Fibroblast of lung (primary cell): ENCODE results near the gene ALOX5. TPM values are rescaled to one million over a fixed set of nuclear protein-coding genes. Genes with fewer than 3 reads are reported as not detected.

Source experiments
- DNase-seq, 2 donors: peaks; one replicate each; pipeline versions ENCODE4 v3.0.0 to v3.0.0-alpha.2; 2010; ENCODE audit warnings: low read depth in 2 of 2
- H2AFZ ChIP-seq: 2 replicates; pipeline ENCODE4 v1.5.1; 2012; ENCODE audit warnings: low read length, control low read depth, inconsistent platforms
- H3K27ac ChIP-seq: 2 replicates; pipeline ENCODE4 v1.5.1; 2011; ENCODE audit warnings: low read length, control low read depth; ENCODE audit not compliant: insufficient read depth
- H3K27me3 ChIP-seq: 2 replicates; pipeline ENCODE4 v1.5.1; 2011; ENCODE audit warnings: mild to moderate bottlenecking, low read length; ENCODE audit not compliant: control insufficient read depth, insufficient read depth
- H3K36me3 ChIP-seq: 2 replicates; pipeline ENCODE4 v1.5.1; 2011; ENCODE audit warnings: low read length; ENCODE audit not compliant: control insufficient read depth, insufficient read depth
- H3K4me1 ChIP-seq: 2 replicates; pipeline ENCODE4 v1.5.1; 2011; ENCODE audit warnings: low read length; ENCODE audit not compliant: control insufficient read depth, insufficient read depth; ENCODE audit errors: extremely low read depth
- H3K4me2 ChIP-seq: 2 replicates; pipeline ENCODE4 v1.5.1; 2011; ENCODE audit warnings: low read length, control low read depth; ENCODE audit not compliant: insufficient read depth; ENCODE audit errors: extremely low read depth
- H3K4me3 ChIP-seq, 4 experiments: fragments of 200-600 bp in 1 of 4; sonication (generic) in 1 of 4; replicated peaks in 1 of 4; 2 replicates each; pipeline ENCODE4 v1.5.1; 2011 to 2016; ENCODE audit warnings: low read length in 4 of 4, low read depth in 3 of 4, mild to moderate bottlenecking in 3 of 4, control low read depth in 2 of 4, inconsistent platforms in 1 of 4, mixed read lengths in 1 of 4; ENCODE audit not compliant: insufficient read depth in 1 of 4; ENCODE audit errors: control extremely low read depth in 1 of 4
- H3K79me2 ChIP-seq: 2 replicates; pipeline ENCODE4 v1.5.1; 2012; ENCODE audit warnings: mild to moderate bottlenecking, low read length, inconsistent platforms; ENCODE audit not compliant: control insufficient read depth, insufficient read depth
- H3K9ac ChIP-seq: 2 replicates; pipeline ENCODE4 v1.5.1; 2011; ENCODE audit warnings: mild to moderate bottlenecking, low read length, control low read depth; ENCODE audit not compliant: insufficient read depth
- H3K9me3 ChIP-seq: 2 replicates; pipeline ENCODE4 v1.5.1; 2012; ENCODE audit warnings: low read depth, low read length; ENCODE audit not compliant: control insufficient read depth, insufficient read depth
- H4K20me1 ChIP-seq: 2 replicates; pipeline ENCODE4 v1.5.1; 2011; ENCODE audit warnings: low read length; ENCODE audit not compliant: control insufficient read depth, insufficient read depth; ENCODE audit errors: extremely low read depth
- CTCF ChIP-seq, 2 donors: IDR thresholded peaks in 1 of 2; conservative IDR thresholded peaks in 1 of 2; 1 replicate in 1 of 2; 2 replicates in 1 of 2; pipeline ENCODE4 v1.5.1; 2011 to 2012; ENCODE audit warnings: low read length in 2 of 2, control low read depth in 1 of 2, inconsistent platforms in 1 of 2, low read depth in 1 of 2, mild to moderate bottlenecking in 1 of 2
- EZH2 ChIP-seq: IDR thresholded peaks from 2 replicates; pipeline ENCODE4 v1.5.1; 2012; ENCODE audit warnings: low read length, control low read depth, mild to moderate bottlenecking; ENCODE audit errors: missing control alignments
- polyA plus RNA-seq, 2 donors: library from polyadenylated mRNA; depleted of rRNA in 1 of 2; stranded (reverse) in 1 of 2; unstranded in 1 of 2; fragments of >200 nt; gene quantifications; 2 replicates each; pipeline ENCODE4 v1.2.1, GENCODE V29; 2011 to 2012; ENCODE audit warnings: missing spikeins in 1 of 2
- total RNA-seq: library from RNA; depleted of rRNA; stranded (reverse); fragments of >200 nt; gene quantifications from 2 replicates; pipeline ENCODE4 v1.2.1, GENCODE V29; 2014

The ALOX5 gene
- total and polyA plus RNA-seq, 2 donors (not counting 1 experiment from before 2014, with no cell fraction given), result not detected

- H3K79me2 ChIP-seq, result no peaks in the 10 kb centered on the region
- H3K4me2 ChIP-seq, result no peak overlapping the region
- no peak overlapping the region for H2AFZ ChIP-seq
- H3K9me3 ChIP-seq, result no peaks in the 10 kb centered on the region
- TF ChIP-seq EZH2 (no peak), CTCF (conservative IDR thresholded peaks at IDR 0.05 in 1 of 2, IDR thresholded peaks at IDR 0.05 in 1 of 2; ENCODE audit: low read depth in 1 of 2, low read length in 2 of 2) (no peak)
- H4K20me1 ChIP-seq, result no peaks in the 10 kb centered on the region
- H3K4me3 ChIP-seq, result no peak overlapping the region
- no peaks in the 10 kb centered on the region for H3K27me3 ChIP-seq
- no peak overlapping the region for H3K9ac ChIP-seq
- H3K4me1 ChIP-seq, result no peaks in the 10 kb centered on the region
- DNase-seq, result no peak
- no peaks in the 10 kb centered on the region for H3K36me3 ChIP-seq
- no peak overlapping the region for H3K27ac ChIP-seq
These were observed 109.0 kb downstream of the ALOX5 start for GRCh38 chr10:45483002-45483401.

GRCh38 chr10:45487735-45488134, 113.7 kb downstream of the ALOX5 start:
- no peaks in the 10 kb centered on the region for H3K36me3 ChIP-seq
- H2AFZ ChIP-seq, result no peak overlapping the region
- DNase-seq, result no peak
- no peak overlapping the region for H3K4me3 ChIP-seq
- H3K9me3 ChIP-seq, result no peaks in the 10 kb centered on the region
- no peaks in the 10 kb centered on the region for H3K79me2 ChIP-seq
- TF ChIP-seq CTCF (conservative IDR thresholded peaks at IDR 0.05 in 1 of 2, IDR thresholded peaks at IDR 0.05 in 1 of 2; ENCODE audit: low read depth in 1 of 2, low read length in 2 of 2) (no peak), EZH2 (no peak)
- no peaks in the 10 kb centered on the region for H3K27me3 ChIP-seq
- no peak overlapping the region for H3K4me2 ChIP-seq
- no peaks in the 10 kb centered on the region for H4K20me1 ChIP-seq
- H3K4me1 ChIP-seq, result no peaks in the 10 kb centered on the region
- H3K27ac ChIP-seq, result no peak overlapping the region
- no peak overlapping the region for H3K9ac ChIP-seq

GRCh38 chr10:45488365-45488764, 114.3 kb downstream of the ALOX5 start:
- TF ChIP-seq EZH2, result no peak
- no peak for TF ChIP-seq CTCF (conservative IDR thresholded peaks at IDR 0.05 in 1 of 2, IDR thresholded peaks at IDR 0.05 in 1 of 2; ENCODE audit: low read depth in 1 of 2, low read length in 2 of 2)
- no peaks in the 10 kb centered on the region for H3K27me3 ChIP-seq
- no peak overlapping the region for H3K9ac ChIP-seq
- H3K27ac ChIP-seq, result no peak overlapping the region
- no peak overlapping the region for H3K4me3 ChIP-seq
- H3K79me2 ChIP-seq, result no peaks in the 10 kb centered on the region
- H4K20me1 ChIP-seq, result no peaks in the 10 kb centered on the region
- H3K36me3 ChIP-seq, result no peaks in the 10 kb centered on the region
- H3K9me3 ChIP-seq, result no peaks in the 10 kb centered on the region
- H3K4me2 ChIP-seq, result no peak overlapping the region
- no peak for DNase-seq
- no peaks in the 10 kb centered on the region for H3K4me1 ChIP-seq
- H2AFZ ChIP-seq, result no peak overlapping the region
